ENCODE results near the gene MYDGF.

- TF ChIP-seq CTCF (IDR thresholded peaks at IDR 0.05) (no peak), RORB (CRISPR knock-in tag; IDR thresholded peaks at IDR 0.05) (no peak), USF2 (CRISPR knock-in tag; IDR thresholded peaks at IDR 0.05) (no peak), CDX4 (CRISPR knock-in tag; IDR thresholded peaks at IDR 0.05; ENCODE audit: borderline replicate concordance) (no peak), TEAD1 (CRISPR knock-in tag; IDR thresholded peaks at IDR 0.05) (no peak), CREB1 (CRISPR knock-in tag; IDR thresholded peaks at IDR 0.05) (no peak), ZNF317 (CRISPR knock-in tag; IDR thresholded peaks at IDR 0.05; ENCODE audit: borderline replicate concordance, low read depth) (no peak), ELF4 (CRISPR knock-in tag; IDR thresholded peaks at IDR 0.05; ENCODE audit: low read depth) (no peak), MLX (CRISPR knock-in tag; IDR thresholded peaks at IDR 0.05) (no peak), IRF1 (CRISPR knock-in tag; IDR thresholded peaks at IDR 0.05) (no peak), ZBTB43 (CRISPR knock-in tag; IDR thresholded peaks at IDR 0.05) (no peak), TP53 (CRISPR knock-in tag; IDR thresholded peaks at IDR 0.05) (no peak), USF1 (CRISPR knock-in tag; IDR thresholded peaks at IDR 0.05) (no peak)
- TF ChIP-seq, protein P1, sequence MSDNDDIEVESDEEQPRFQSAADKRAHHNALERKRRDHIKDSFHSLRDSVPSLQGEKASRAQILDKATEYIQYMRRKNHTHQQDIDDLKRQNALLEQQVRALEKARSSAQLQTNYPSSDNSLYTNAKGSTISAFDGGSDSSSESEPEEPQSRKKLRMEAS (CRISPR knock-in tag; IDR thresholded peaks at IDR 0.05): no peak
These were observed 49.5 kb downstream of the MYDGF start for GRCh38 chr19:4620675-4621074.

Data from WTC11 (cell line).